CD14-positive monocyte (primary cell): ENCODE data around the gene FHL3. TPM values are rescaled to one million over a fixed set of nuclear protein-coding genes. Genes with fewer than 3 reads are reported as not detected.

Experiments used
- DNase-seq, 3 donors: peaks; one replicate each; pipeline ENCODE4 v3.0.0-alpha.2; 2011 to 2022
- H2AFZ ChIP-seq: 2 replicates; pipeline ENCODE4 v1.6.0; 2012; ENCODE audit warnings: mild to moderate bottlenecking, low read depth, low read length, inconsistent platforms; ENCODE audit not compliant: insufficient read depth, poor library complexity, severe bottlenecking
- H3K27ac ChIP-seq, 2 donors: 1 replicate in 1 of 2; 2 replicates in 1 of 2; pipeline ENCODE4 v1.5.1; 2012 to 2013; ENCODE audit warnings: low read length in 2 of 2, control low read depth in 1 of 2, inconsistent platforms in 1 of 2, low read depth in 1 of 2, mild to moderate bottlenecking in 1 of 2
- H3K27me3 ChIP-seq, 2 donors: one replicate each; pipeline versions ENCODE4 v1.6.0 to v1.6.1; 2011 to 2013; ENCODE audit warnings: low read length in 2 of 2; ENCODE audit not compliant: control insufficient read depth in 2 of 2, insufficient read depth in 2 of 2
- H3K36me3 ChIP-seq, 2 donors: replicated peaks in 1 of 2; 1 replicate in 1 of 2; 2 replicates in 1 of 2; pipeline versions ENCODE4 v1.5.1 to v1.6.1; 2012 to 2013; ENCODE audit warnings: low read length in 2 of 2, control low read depth in 1 of 2, inconsistent platforms in 1 of 2, mild to moderate bottlenecking in 1 of 2; ENCODE audit not compliant: insufficient read depth in 2 of 2, control insufficient read depth in 1 of 2
- H3K4me1 ChIP-seq, 2 donors: 1 replicate in 1 of 2; 2 replicates in 1 of 2; pipeline versions ENCODE4 v1.5.1 to v1.6.1; 2012 to 2013; ENCODE audit warnings: low read length in 2 of 2, control low read depth in 1 of 2, inconsistent platforms in 1 of 2, mild to moderate bottlenecking in 1 of 2, moderate library complexity in 1 of 2; ENCODE audit not compliant: insufficient read depth in 2 of 2, control insufficient read depth in 1 of 2
- H3K4me2 ChIP-seq: replicated peaks from 2 replicates; pipeline ENCODE3; 2012; ENCODE audit warnings: low read length, moderate library complexity, mild to moderate bottlenecking; ENCODE audit not compliant: poor library complexity, severe bottlenecking; ENCODE audit errors: extremely low read depth
- H3K4me3 ChIP-seq, 3 experiments: fragments of 200-600 bp in 1 of 3; sonication (generic) in 1 of 3; replicated peaks in 1 of 3; 1 replicate in 2 of 3; 2 replicates in 1 of 3; pipeline ENCODE4 v1.5.1; 2011 to 2013; ENCODE audit warnings: low read length in 3 of 3, mild to moderate bottlenecking in 3 of 3, control low read depth in 2 of 3, low read depth in 2 of 3, inconsistent platforms in 1 of 3, moderate library complexity in 1 of 3
- H3K79me2 ChIP-seq: 2 replicates; pipeline ENCODE4 v1.6.0; 2012; ENCODE audit warnings: mild to moderate bottlenecking, control low read depth, inconsistent platforms, low read length, moderate library complexity; ENCODE audit not compliant: insufficient read depth
- H3K9ac ChIP-seq: 2 replicates; pipeline ENCODE4 v1.6.0; 2017; ENCODE audit warnings: low read length, mild to moderate bottlenecking; ENCODE audit not compliant: insufficient read depth, poor library complexity, severe bottlenecking
- H3K9me3 ChIP-seq, 2 donors: replicated peaks in 1 of 2; 1 replicate in 1 of 2; 2 replicates in 1 of 2; pipeline versions ENCODE4 v1.5.1 to v1.6.1; 2012 to 2013; ENCODE audit warnings: low read length in 2 of 2, control low read depth in 1 of 2; ENCODE audit not compliant: control insufficient read depth in 1 of 2, insufficient read depth in 1 of 2
- H4K20me1 ChIP-seq: 2 replicates; pipeline ENCODE4 v1.6.0; 2012; ENCODE audit warnings: mild to moderate bottlenecking, low read length, control low read depth, moderate library complexity; ENCODE audit not compliant: insufficient read depth
- H3K27ac Mint-ChIP-seq, 7 donors: one replicate each; pipeline ENCODE4 v1.8.0; 2020; ENCODE audit warnings: mild to moderate bottlenecking in 7 of 7, mixed read lengths in 7 of 7, moderate library complexity in 6 of 7, inconsistent platforms in 2 of 7
- H3K27me3 Mint-ChIP-seq, 3 donors: one replicate each; pipeline ENCODE4 v1.8.0; 2021 to 2022; ENCODE audit warnings: low read depth in 3 of 3, mild to moderate bottlenecking in 3 of 3, mixed read lengths in 3 of 3, moderate library complexity in 3 of 3, inconsistent platforms in 1 of 3
- H3K36me3 Mint-ChIP-seq, 2 donors: one replicate each; pipeline ENCODE4 v1.8.0; 2020; ENCODE audit warnings: mixed read lengths in 2 of 2, inconsistent platforms in 1 of 2, mild to moderate bottlenecking in 1 of 2
- H3K4me1 Mint-ChIP-seq: one replicate; pipeline ENCODE4 v1.8.0; 2020; ENCODE audit warnings: mild to moderate bottlenecking, mixed read lengths
- H3K4me3 Mint-ChIP-seq, 2 donors: one replicate each; pipeline ENCODE4 v1.8.0; 2020; ENCODE audit warnings: mild to moderate bottlenecking in 2 of 2, mixed read lengths in 2 of 2, moderate library complexity in 1 of 2
- H3K9me3 Mint-ChIP-seq, 7 donors: one replicate each; pipeline ENCODE4 v1.8.0; 2020 to 2022; ENCODE audit warnings: mixed read lengths in 7 of 7, mild to moderate bottlenecking in 6 of 7, moderate library complexity in 6 of 7, inconsistent platforms in 2 of 7
- WGBS: methylation state at CpG from one replicate; pipeline ENCODE4 v1.1.5; 2013; ENCODE audit warnings: missing lambda C conversion rate; ENCODE audit not compliant: insufficient coverage; 5-methylcytosine and 5-hydroxymethylcytosine counted together
- intact Hi-C, 2 donors: fragments of 100-400 bp; cut with micrococcal nuclease; formaldehyde crosslinking; loops; one replicate each; pipeline versions ENCODE4 v1.15.0 to v1.15.1; 2023
- polyA plus RNA-seq, 3 donors: library from polyadenylated mRNA; depleted of rRNA in 1 of 3; unstranded in 2 of 3; stranded (reverse) in 1 of 3; fragments of 300-500 nt in 2 of 3; fragments of >200 nt in 1 of 3; fragmentation: Illumina TruSeq in 2 of 3; gene quantifications; 1 replicate in 2 of 3; 2 replicates in 1 of 3; pipeline ENCODE4 v1.2.3, GENCODE V29; 2012 to 2021
- TF ChIP-seq, protein P1 (sequence below): fragments of 200-600 bp; IDR thresholded peaks from one replicate; pipeline ENCODE4 v1.8.0; 2022; ENCODE audit warnings: antibody characterized with exemption, mild to moderate bottlenecking

FHL3 gene
- polyA plus RNA-seq, 3 donors: 24.7 to 32.3 (median 26.1) TPM

DNA sequence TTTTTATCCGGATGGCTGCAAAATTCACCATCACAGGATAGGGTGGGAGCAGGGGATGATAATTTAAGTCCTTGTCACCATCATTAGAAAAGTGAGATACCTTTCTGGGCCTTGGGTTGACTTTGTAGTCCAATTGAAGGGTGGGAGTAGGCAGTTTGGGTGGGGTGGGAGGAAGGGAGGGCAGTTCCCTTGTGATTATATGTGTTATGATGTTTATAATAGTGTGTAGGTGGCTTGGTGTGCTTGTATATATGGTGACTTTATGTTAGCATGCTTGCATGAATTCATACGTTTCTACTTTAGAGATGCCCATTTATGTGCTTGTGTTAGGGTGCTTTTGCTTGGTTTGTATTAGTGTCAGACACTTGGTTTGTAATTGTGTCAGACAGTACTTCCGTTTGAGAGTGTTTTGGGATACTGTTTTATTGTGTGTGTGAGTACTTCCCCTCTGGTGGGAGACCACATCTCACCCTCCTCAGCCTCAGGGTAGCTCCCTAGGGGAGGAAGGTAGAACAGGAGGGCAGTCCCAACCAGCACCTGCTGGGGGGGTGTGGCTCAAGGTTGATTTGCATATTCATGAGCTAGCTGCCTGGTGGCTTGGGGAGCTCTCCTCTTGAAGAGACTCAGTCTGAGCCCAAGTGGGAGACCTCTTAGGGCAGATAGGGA is 47.6 kb upstream of the FHL3 start:
- H3K9me3 ChIP-seq: no peaks in the 10 kb centered on the region
- H3K4me3 Mint-ChIP-seq: no peak overlapping the region
- no peak overlapping the region for H3K4me3 ChIP-seq
- intact Hi-C loops: no loop called here
- no peaks in the 10 kb centered on the region for H3K4me1 ChIP-seq
- H3K27me3 Mint-ChIP-seq: peaks cover 22 to 42% (median 30%) of the 10 kb centered on the region in 3 donors
- peaks cover 12 to 33% of the 10 kb centered on the region in 2 donors for H3K27me3 ChIP-seq
- no peak overlapping the region for H2AFZ ChIP-seq
- 43% methylated on average over 1 of the region's 3 CpGs for WGBS
- H3K9me3 Mint-ChIP-seq: peaks cover 0 to 8% (median 0%) of the 10 kb centered on the region in 7 donors
- H3K36me3 Mint-ChIP-seq: no peaks in the 10 kb centered on the region
- H3K9ac ChIP-seq: no peak overlapping the region
- no peaks in the 10 kb centered on the region for H4K20me1 ChIP-seq
- no peaks in the 10 kb centered on the region for H3K79me2 ChIP-seq
- H3K27ac Mint-ChIP-seq: no peak overlapping the region
- no peak for DNase-seq
- no peak overlapping the region for H3K27ac ChIP-seq
- H3K4me1 Mint-ChIP-seq: peaks cover 6% of the 10 kb centered on the region
- TF ChIP-seq, protein P1, sequence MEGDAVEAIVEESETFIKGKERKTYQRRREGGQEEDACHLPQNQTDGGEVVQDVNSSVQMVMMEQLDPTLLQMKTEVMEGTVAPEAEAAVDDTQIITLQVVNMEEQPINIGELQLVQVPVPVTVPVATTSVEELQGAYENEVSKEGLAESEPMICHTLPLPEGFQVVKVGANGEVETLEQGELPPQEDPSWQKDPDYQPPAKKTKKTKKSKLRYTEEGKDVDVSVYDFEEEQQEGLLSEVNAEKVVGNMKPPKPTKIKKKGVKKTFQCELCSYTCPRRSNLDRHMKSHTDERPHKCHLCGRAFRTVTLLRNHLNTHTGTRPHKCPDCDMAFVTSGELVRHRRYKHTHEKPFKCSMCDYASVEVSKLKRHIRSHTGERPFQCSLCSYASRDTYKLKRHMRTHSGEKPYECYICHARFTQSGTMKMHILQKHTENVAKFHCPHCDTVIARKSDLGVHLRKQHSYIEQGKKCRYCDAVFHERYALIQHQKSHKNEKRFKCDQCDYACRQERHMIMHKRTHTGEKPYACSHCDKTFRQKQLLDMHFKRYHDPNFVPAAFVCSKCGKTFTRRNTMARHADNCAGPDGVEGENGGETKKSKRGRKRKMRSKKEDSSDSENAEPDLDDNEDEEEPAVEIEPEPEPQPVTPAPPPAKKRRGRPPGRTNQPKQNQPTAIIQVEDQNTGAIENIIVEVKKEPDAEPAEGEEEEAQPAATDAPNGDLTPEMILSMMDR: no peak
- H3K4me2 ChIP-seq: no peak overlapping the region
- no peaks in the 10 kb centered on the region for H3K36me3 ChIP-seq

DNA sequence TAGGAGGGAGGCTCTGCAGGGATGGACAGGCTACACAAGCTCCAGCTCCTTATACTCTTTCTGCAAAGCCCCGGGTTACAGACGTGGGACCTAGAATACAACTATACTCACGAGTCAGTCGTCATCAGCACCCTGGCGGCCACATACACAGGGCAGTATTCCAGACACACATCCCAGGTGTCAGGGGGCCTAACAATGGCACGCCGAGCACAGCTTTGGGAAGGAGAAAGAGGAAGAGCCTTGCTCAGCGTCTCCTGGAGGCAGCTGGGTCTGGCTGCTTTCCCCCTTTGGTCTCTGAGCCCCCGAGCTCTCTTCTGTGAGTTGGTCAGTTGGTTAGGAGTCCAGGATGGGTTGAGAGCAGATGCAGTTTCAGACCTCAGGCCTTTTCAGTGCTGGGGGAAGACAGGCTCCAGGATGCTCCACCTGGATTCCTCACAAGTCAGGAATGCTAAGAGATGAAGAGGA is 45.8 kb upstream of the FHL3 start:
- peaks cover 18 to 42% of the 10 kb centered on the region in 2 donors for H3K27me3 ChIP-seq
- no peaks in the 10 kb centered on the region for H3K9me3 ChIP-seq
- H3K9me3 Mint-ChIP-seq: peaks cover 0 to 9% (median 3%) of the 10 kb centered on the region in 7 donors
- 88% methylated on average over 7 of the region's 9 CpGs for WGBS
- H3K9ac ChIP-seq: no peak overlapping the region
- no peak overlapping the region for H2AFZ ChIP-seq
- intact Hi-C loops: no loop called here
- no peaks in the 10 kb centered on the region for H4K20me1 ChIP-seq
- DNase-seq: no peak
- TF ChIP-seq, protein P1: no peak
- H3K27ac ChIP-seq: no peak overlapping the region
- H3K79me2 ChIP-seq: no peaks in the 10 kb centered on the region
- peaks cover 2 to 10% of the 10 kb centered on the region in 2 donors for H3K4me1 ChIP-seq
- H3K4me2 ChIP-seq: no peak overlapping the region
- no peak overlapping the region for H3K27ac Mint-ChIP-seq
- no peaks in the 10 kb centered on the region for H3K36me3 ChIP-seq
- H3K4me3 Mint-ChIP-seq: no peak overlapping the region
- H3K4me1 Mint-ChIP-seq: peaks cover 8% of the 10 kb centered on the region
- peaks cover 31 to 56% (median 34%) of the 10 kb centered on the region in 3 donors for H3K27me3 Mint-ChIP-seq
- H3K36me3 Mint-ChIP-seq: peaks cover 0 to 3% of the 10 kb centered on the region in 2 donors
- H3K4me3 ChIP-seq: no peak overlapping the region
